Spleen (tissue), 11 donors: ENCODE results near the gene SERPINE1. TPM values are rescaled to one million over a fixed set of nuclear protein-coding genes. Genes with fewer than 3 reads are reported as not detected.

Experiments used
- DNase-seq: peaks from one replicate; pipeline ENCODE4 v3.0.0-alpha.2; 2020
- H3K27ac ChIP-seq, 8 donors: fragments of 200-600 bp; sonication (generic) in 7 of 8; 1 replicate in 4 of 8; 2 replicates in 4 of 8; pipeline versions ENCODE4 v1.5.0 to v1.8.0; 2016 to 2021; ENCODE audit warnings: inconsistent platforms in 4 of 8, mild to moderate bottlenecking in 4 of 8, moderate library complexity in 1 of 8
- H3K27me3 ChIP-seq, 7 donors: fragments of 200-600 bp; sonication (generic) in 6 of 7; replicated peaks in 1 of 7; 1 replicate in 4 of 7; 2 replicates in 3 of 7; pipeline versions ENCODE4 v1.5.0 to v1.8.0; 2016 to 2021; ENCODE audit warnings: inconsistent platforms in 3 of 7, mild to moderate bottlenecking in 1 of 7
- H3K36me3 ChIP-seq, 6 donors: fragments of 200-600 bp; sonication (generic) in 5 of 6; 1 replicate in 4 of 6; 2 replicates in 2 of 6; pipeline versions ENCODE4 v1.5.0 to v1.8.0; 2016 to 2021; ENCODE audit warnings: inconsistent platforms in 2 of 6
- H3K4me1 ChIP-seq, 6 donors: fragments of 200-600 bp; sonication (generic) in 5 of 6; 1 replicate in 3 of 6; 2 replicates in 3 of 6; pipeline versions ENCODE4 v1.5.0 to v1.8.0; 2016 to 2021; ENCODE audit warnings: inconsistent platforms in 3 of 6
- H3K4me3 ChIP-seq, 8 donors: fragments of 200-600 bp; sonication (generic) in 7 of 8; 1 replicate in 4 of 8; 2 replicates in 4 of 8; pipeline versions ENCODE4 v1.5.0 to v1.8.0; 2016 to 2021; ENCODE audit warnings: inconsistent platforms in 4 of 8, mild to moderate bottlenecking in 4 of 8, moderate library complexity in 2 of 8
- H3K9me3 ChIP-seq, 8 donors: fragments of 200-600 bp; sonication (generic) in 7 of 8; 1 replicate in 4 of 8; 2 replicates in 4 of 8; pipeline versions ENCODE4 v1.5.0 to v1.8.0; 2016 to 2021; ENCODE audit warnings: inconsistent platforms in 4 of 8
- CTCF ChIP-seq, 11 experiments: fragments of 200-600 bp in 7 of 11; fragments of 450-650 bp in 4 of 11; sonication (generic) in 4 of 11; IDR thresholded peaks in 8 of 11; conservative IDR thresholded peaks in 3 of 11; 1 replicate in 7 of 11; 2 replicates in 4 of 11; pipeline versions ENCODE4 v1.4.0 to v1.8.0; 2016 to 2021; ENCODE audit warnings: antibody characterized with exemption in 11 of 11, inconsistent platforms in 4 of 11, mild to moderate bottlenecking in 1 of 11
- POLR2A ChIP-seq, 3 donors: fragments of 450-650 bp; IDR thresholded peaks; one replicate each; pipeline ENCODE4 v1.5.1; 2017; ENCODE audit warnings: antibody characterized with exemption in 3 of 3, mild to moderate bottlenecking in 1 of 3
- POLR2AphosphoS5 ChIP-seq, 3 donors: sonication (generic); formaldehyde crosslinking; IDR thresholded peaks; one replicate each; pipeline ENCODE4 v1.5.1; 2017; ENCODE audit warnings: antibody characterized with exemption in 3 of 3
- WGBS, 5 donors: extraction: QIAGEN DNeasy Blood & Tissue Kit in 3 of 5; methylation state at CpG; one replicate each; pipeline versions ENCODE4 v1.1.5 to v1.1.7; 2013 to 2018; 5-methylcytosine and 5-hydroxymethylcytosine counted together
- intact Hi-C: fragments of 100-400 bp; cut with DNase I; formaldehyde crosslinking; loops from one replicate; pipeline ENCODE4 v1.15.0; 2023; ENCODE audit warnings: low total_unique reads
- polyA plus RNA-seq, 3 donors: library from polyadenylated mRNA; stranded (reverse); fragments of 200-250 nt; gene quantifications; one replicate each; pipeline ENCODE4 v1.2.1, GENCODE V29; 2013
- total RNA-seq, 7 donors: library from RNA; depleted of rRNA in 3 of 7; stranded (reverse); fragments of >200 nt in 3 of 7; fragmentation: NEBNext Ultra II Directional in 4 of 7; extraction: Animal tissue kit (Norgen Biotek cat#: 25700) in 4 of 7; gene quantifications; one replicate each; pipeline versions ENCODE4 v1.1.0 to v1.2.1, GENCODE V29; 2016 to 2021
- donor health status: healthy with polysubstance abuse.
- donor health status: DM: no; HTN: no; CAD: no; lungs with moderate emphysema.
- donor health status: DM: no; HTN: no; CAD: no.
- donor health status: Bipolar disorder and iron deficiency.
- donor health status: healthy.
- donor health status: DM: no; HTN: no; CAD: no.
- donor health status: DM: yes; HTN: yes; CAD: no.

The SERPINE1 gene
- total and polyA plus RNA-seq, 10 donors, result 2.2 to 46.4 (median 4.7) TPM

GRCh38 chr7:101154693-101155102 is 27.8 kb downstream of the SERPINE1 start:
- Histone ChIP-seq H3K36me3 (peaks cover 0 to 34% (median 15%) of the 10 kb centered on the region in 6 donors), H3K27me3 (peaks cover 0 to under 1% (median 0%) of the 10 kb centered on the region in 7 donors), H3K9me3 (no peaks in the 10 kb centered on the region), H3K4me1 (peaks cover 7 to 29% (median 19%) of the 10 kb centered on the region in 6 donors), H3K4me3 (peak overlapping the region; percentile 62 to 95 (median 81)), H3K27ac (peak overlapping the region in 4 of 8 donors; percentile 10 to 64 (median 48))
- no peak for DNase-seq
- 0 to 1% (median 1%) methylated on average over 7 to 34 of the region's 34 CpGs for whole genome bisulfite sequencing, 5 donors
- intact Hi-C loops, result no loop called here
- TF ChIP-seq POLR2A (IDR thresholded peaks at IDR 0.05), result no peak
- no peak for TF ChIP-seq POLR2AphosphoS5 (IDR thresholded peaks at IDR 0.05)
- TF ChIP-seq CTCF (IDR thresholded peaks at IDR 0.05 in 8 of 11, conservative IDR thresholded peaks at IDR 0.05 in 3 of 11), result no peak

GRCh38 chr7:101155303-101155702 is 28.4 kb downstream of the SERPINE1 start:
- peak overlapping the region in 7 of 8 donors; percentile 62 to 95 (median 89) for H3K4me3 ChIP-seq
- H3K4me1 ChIP-seq, result peaks cover 7 to 29% (median 19%) of the 10 kb centered on the region in 6 donors
- TF ChIP-seq POLR2AphosphoS5 (IDR thresholded peaks at IDR 0.05) (no peak), POLR2A (IDR thresholded peaks at IDR 0.05) (no peak), CTCF (IDR thresholded peaks at IDR 0.05 in 8 of 11, conservative IDR thresholded peaks at IDR 0.05 in 3 of 11) (no peak)
- 44 to 51% (median 49%) methylated on average over 4 of the region's 4 CpGs for WGBS, 5 donors
- peaks cover 0 to 40% (median 17%) of the 10 kb centered on the region in 6 donors for H3K36me3 ChIP-seq
- DNase-seq, result no peak
- H3K27me3 ChIP-seq, result no peaks in the 10 kb centered on the region
- H3K9me3 ChIP-seq, result no peaks in the 10 kb centered on the region
- H3K27ac ChIP-seq, result peak overlapping the region in 1 of 8 donors; percentile 64
- intact Hi-C loops, result no loop called here

GRCh38 chr7:101156277-101156676 is 29.4 kb downstream of the SERPINE1 start:
- TF ChIP-seq POLR2A (IDR thresholded peaks at IDR 0.05) (no peak), POLR2AphosphoS5 (IDR thresholded peaks at IDR 0.05) (no peak), CTCF (IDR thresholded peaks at IDR 0.05 in 8 of 11, conservative IDR thresholded peaks at IDR 0.05 in 3 of 11) (no peak)
- Histone ChIP-seq H3K4me3 (no peak overlapping the region), H3K27me3 (no peaks in the 10 kb centered on the region), H3K27ac (no peak overlapping the region), H3K36me3 (peaks cover 0 to 47% (median 17%) of the 10 kb centered on the region in 6 donors), H3K9me3 (no peaks in the 10 kb centered on the region), H3K4me1 (peaks cover 7 to 29% (median 19%) of the 10 kb centered on the region in 6 donors)
- no peak for DNase-seq
- 85 to 94% (median 91%) methylated on average over 6 of the region's 6 CpGs for WGBS, 5 donors
- intact Hi-C loops, result no loop called here

GRCh38 chr7:101156866-101157589 is 30.1 kb downstream of the SERPINE1 start:
- TF ChIP-seq POLR2A (IDR thresholded peaks at IDR 0.05) (no peak), POLR2AphosphoS5 (IDR thresholded peaks at IDR 0.05) (no peak), CTCF (IDR thresholded peaks at IDR 0.05 in 8 of 11, conservative IDR thresholded peaks at IDR 0.05 in 3 of 11) (no peak)
- H3K27me3 ChIP-seq, result peaks cover 0 to 4% (median 0%) of the 10 kb centered on the region in 7 donors
- H3K27ac ChIP-seq, result no peak overlapping the region
- 88 to 93% (median 90%) methylated on average over 14 of the region's 14 CpGs for WGBS, 5 donors
- intact Hi-C loops, result no loop called here
- no peaks in the 10 kb centered on the region for H3K9me3 ChIP-seq
- no peak for DNase-seq
- peaks cover 7 to 32% (median 19%) of the 10 kb centered on the region in 6 donors for H3K4me1 ChIP-seq
- H3K4me3 ChIP-seq, result no peak overlapping the region
- peaks cover 0 to 47% (median 17%) of the 10 kb centered on the region in 6 donors for H3K36me3 ChIP-seq
